H1 (cell line): Measurements from ENCODE around the gene NLRP3. TPM values are rescaled to one million over a fixed set of nuclear protein-coding genes. Genes with fewer than 3 reads are reported as not detected.
A peak's percentile ranks its signal among the peaks of the same experiment; 100 is the strongest.

Source experiments
- CREB1 ChIP-seq: IDR thresholded peaks from 2 replicates; pipeline ENCODE4 v1.6.1; 2012; ENCODE audit warnings: inconsistent platforms
- KDM5A ChIP-seq: fragments of 200-600 bp; IDR thresholded peaks from 2 replicates; pipeline ENCODE4 v1.7.1; 2012; ENCODE audit warnings: mild to moderate bottlenecking, low read length, inconsistent platforms, mixed read lengths
- POU5F1 ChIP-seq: IDR thresholded peaks from 2 replicates; pipeline ENCODE4 v1.6.1; 2011; ENCODE audit warnings: low read depth, mild to moderate bottlenecking, low read length, moderate library complexity
- RXRA ChIP-seq: IDR thresholded peaks from 2 replicates; pipeline ENCODE4 v1.6.1; 2011; ENCODE audit warnings: low read depth, mild to moderate bottlenecking, low read length, moderate library complexity; ENCODE audit not compliant: insufficient read depth
- SAP30 ChIP-seq: fragments of 300-600 bp; sonication (generic); IDR thresholded peaks from 2 replicates; pipeline ENCODE4 v1.7.1; 2012; ENCODE audit warnings: low read length, moderate library complexity, mild to moderate bottlenecking, inconsistent platforms; ENCODE audit not compliant: insufficient read depth, insufficient replicate concordance
- SP4 ChIP-seq: IDR thresholded peaks from 2 replicates; pipeline ENCODE4 v1.6.1; 2012; ENCODE audit warnings: low read length, inconsistent platforms
- YY1 ChIP-seq: IDR thresholded peaks from 2 replicates; pipeline ENCODE4 v1.6.1; 2011; ENCODE audit warnings: low read depth, mild to moderate bottlenecking, low read length
- polyA plus RNA-seq, 7 experiments: library from polyadenylated mRNA; depleted of rRNA in 3 of 7; stranded (reverse) in 5 of 7; unstranded in 2 of 7; fragments of >200 nt in 5 of 7; fragments of 200-250 nt in 2 of 7; gene quantifications; 1 replicate in 5 of 7; 2 replicates in 1 of 7; 4 replicates in 1 of 7; pipeline versions ENCODE4 v1.2.1 to v1.2.3, GENCODE V29; 2011 to 2013; ENCODE audit warnings: missing spikeins in 2 of 7, mixed read lengths in 2 of 7
- total RNA-seq: library from RNA; stranded (reverse); fragmentation: NEBNext Ultra II Directional; extraction: Animal tissue kit (Norgen Biotek cat#: 25700); gene quantifications from 2 replicates; pipeline ENCODE4 v1.2.1, GENCODE V29; 2021

Gene NLRP3
- total and polyA plus RNA-seq, 2 of the 8 experiments (the other 6 are each of a cell fraction or from before 2014, with no cell fraction given): 0.05 to 0.19 TPM

- TF ChIP-seq YY1 (peak; percentile 78), RXRA (no peak), SAP30 (no peak), SP4 (peak; percentile 75; the same call in 1 of the 2 replicates), POU5F1 (no peak), CREB1 (peak; percentile 48; the same call in 1 of the 2 replicates), KDM5A (no peak)
- TF ChIP-seq, all 59 proteins: peak for 16
Observed at GRCh38 chr1:247390116-247390791, 25.7 kb upstream of the NLRP3 start (continued).
